Hepatocyte (in vitro differentiated cells): ENCODE data around the gene ZNF254.

Source experiments
- CTCF ChIP-seq: fragments of 200-600 bp; sonication (generic); IDR thresholded peaks from 2 replicates; pipeline ENCODE4 v1.5.1; 2016; ENCODE audit warnings: antibody characterized with exemption, mild to moderate bottlenecking; ENCODE audit not compliant: poor library complexity
- EZH2 ChIP-seq: fragments of 200-600 bp; sonication (generic); IDR thresholded peaks from 2 replicates; pipeline ENCODE4 v1.6.1; 2016; ENCODE audit warnings: antibody characterized with exemption, mild to moderate bottlenecking, borderline replicate concordance
- EZH2phosphoT487 ChIP-seq: fragments of 200-600 bp; sonication (generic); IDR thresholded peaks from one replicate; pipeline ENCODE4 v1.6.1; 2018; ENCODE audit warnings: antibody characterized with exemption, mild to moderate bottlenecking, low read depth, moderate library complexity; ENCODE audit not compliant: unreplicated experiment, severe bottlenecking

GRCh38 chr19:24048261-24048660 is 38.7 kb upstream of the ZNF254 start:
- TF ChIP-seq CTCF (no peak), EZH2 (no peak), EZH2phosphoT487 (no peak)
